Spleen (tissue), 7 donors: ENCODE results near the gene DNAJB6.

Experiments used
- CTCF ChIP-seq, 11 experiments: fragments of 200-600 bp in 7 of 11; fragments of 450-650 bp in 4 of 11; sonication (generic) in 4 of 11; IDR thresholded peaks in 8 of 11; conservative IDR thresholded peaks in 3 of 11; 1 replicate in 7 of 11; 2 replicates in 4 of 11; pipeline versions ENCODE4 v1.4.0 to v1.8.0; 2016 to 2021; ENCODE audit warnings: antibody characterized with exemption in 11 of 11, inconsistent platforms in 4 of 11, mild to moderate bottlenecking in 1 of 11
- POLR2A ChIP-seq, 3 donors: fragments of 450-650 bp; IDR thresholded peaks; one replicate each; pipeline ENCODE4 v1.5.1; 2017; ENCODE audit warnings: antibody characterized with exemption in 3 of 3, mild to moderate bottlenecking in 1 of 3
- donor health status: DM: no; HTN: no; CAD: no; lungs with moderate emphysema.
- donor health status: DM: no; HTN: no; CAD: no.
- donor health status: DM: no; HTN: no; CAD: no.

DNA sequence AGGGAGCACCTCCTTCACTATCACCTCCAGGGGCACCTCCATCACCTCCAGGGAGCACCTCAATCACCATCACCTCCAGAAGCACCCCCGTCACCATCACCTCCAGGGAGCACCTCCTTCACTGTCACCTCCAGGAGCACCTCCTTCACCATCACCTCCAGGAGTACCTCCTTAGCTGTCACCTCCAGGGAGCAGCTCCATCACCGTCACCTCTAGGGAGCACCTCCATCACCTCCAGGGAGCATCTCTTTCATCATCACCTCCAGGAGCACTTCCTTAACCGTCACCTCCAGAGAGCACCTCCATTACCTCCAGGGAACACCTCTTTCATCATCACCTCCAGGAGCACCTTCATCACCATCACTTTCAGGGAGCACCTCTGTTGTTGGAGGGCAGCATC lies 103.0 kb downstream of the DNAJB6 start:
- TF ChIP-seq POLR2A (IDR thresholded peaks at IDR 0.05) (no peak), CTCF (IDR thresholded peaks at IDR 0.05 in 8 of 11, conservative IDR thresholded peaks at IDR 0.05 in 3 of 11) (no peak)
